ENCODE results near the gene SPATS2.

DNA sequence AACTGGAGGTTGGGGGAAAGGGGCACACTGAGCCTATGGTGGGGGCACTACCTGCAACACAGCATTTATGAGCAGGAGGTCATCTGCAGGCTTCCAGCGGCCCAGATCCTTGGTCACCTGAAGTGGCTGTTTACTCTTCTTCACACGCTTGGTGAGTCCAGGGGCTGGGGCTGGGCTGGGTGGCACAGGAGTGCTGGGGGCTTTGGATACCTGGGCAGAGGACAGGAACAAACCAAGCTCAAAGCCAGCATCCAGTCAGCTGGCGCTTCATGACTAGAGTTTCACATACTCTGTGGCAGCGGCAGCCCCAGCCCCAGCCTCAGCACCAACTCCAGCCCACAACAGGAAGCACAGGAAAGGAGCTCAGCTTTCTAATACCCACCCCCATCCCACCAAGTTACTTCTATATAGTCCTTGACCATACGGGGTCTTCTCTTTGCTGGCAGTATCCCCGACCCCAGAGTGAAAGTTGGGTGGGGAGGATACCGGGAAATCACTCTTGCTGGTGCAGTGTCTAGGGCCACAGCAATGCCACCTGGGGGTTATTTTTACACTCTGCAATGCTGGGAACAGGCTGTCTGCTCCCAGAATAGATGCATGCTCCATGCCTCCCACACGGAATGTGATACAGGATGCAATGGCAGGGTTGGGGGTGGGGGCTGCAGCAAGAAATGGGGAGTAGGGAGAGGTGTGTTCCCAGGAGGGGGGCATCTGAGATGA, 197.6 kb downstream of the SPATS2 start:
- TF ChIP-seq, protein P1, sequence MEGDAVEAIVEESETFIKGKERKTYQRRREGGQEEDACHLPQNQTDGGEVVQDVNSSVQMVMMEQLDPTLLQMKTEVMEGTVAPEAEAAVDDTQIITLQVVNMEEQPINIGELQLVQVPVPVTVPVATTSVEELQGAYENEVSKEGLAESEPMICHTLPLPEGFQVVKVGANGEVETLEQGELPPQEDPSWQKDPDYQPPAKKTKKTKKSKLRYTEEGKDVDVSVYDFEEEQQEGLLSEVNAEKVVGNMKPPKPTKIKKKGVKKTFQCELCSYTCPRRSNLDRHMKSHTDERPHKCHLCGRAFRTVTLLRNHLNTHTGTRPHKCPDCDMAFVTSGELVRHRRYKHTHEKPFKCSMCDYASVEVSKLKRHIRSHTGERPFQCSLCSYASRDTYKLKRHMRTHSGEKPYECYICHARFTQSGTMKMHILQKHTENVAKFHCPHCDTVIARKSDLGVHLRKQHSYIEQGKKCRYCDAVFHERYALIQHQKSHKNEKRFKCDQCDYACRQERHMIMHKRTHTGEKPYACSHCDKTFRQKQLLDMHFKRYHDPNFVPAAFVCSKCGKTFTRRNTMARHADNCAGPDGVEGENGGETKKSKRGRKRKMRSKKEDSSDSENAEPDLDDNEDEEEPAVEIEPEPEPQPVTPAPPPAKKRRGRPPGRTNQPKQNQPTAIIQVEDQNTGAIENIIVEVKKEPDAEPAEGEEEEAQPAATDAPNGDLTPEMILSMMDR (IDR thresholded peaks at IDR 0.05) = no peak
- TF ChIP-seq EP300 (IDR thresholded peaks at IDR 0.05) = no peak

Data from gastroesophageal sphincter (tissue), 3 donors.